MV-4-11 (cell line): Measurements from ENCODE around the gene ATP2B2.
A peak's percentile ranks its signal among the peaks of the same experiment; 100 is the strongest.

Experiments used
- DNase-seq: peaks from one replicate; lab custom pipeline; 2025; lab: John Stamatoyannopoulos, UW

The ATP2B2 gene

DNA sequence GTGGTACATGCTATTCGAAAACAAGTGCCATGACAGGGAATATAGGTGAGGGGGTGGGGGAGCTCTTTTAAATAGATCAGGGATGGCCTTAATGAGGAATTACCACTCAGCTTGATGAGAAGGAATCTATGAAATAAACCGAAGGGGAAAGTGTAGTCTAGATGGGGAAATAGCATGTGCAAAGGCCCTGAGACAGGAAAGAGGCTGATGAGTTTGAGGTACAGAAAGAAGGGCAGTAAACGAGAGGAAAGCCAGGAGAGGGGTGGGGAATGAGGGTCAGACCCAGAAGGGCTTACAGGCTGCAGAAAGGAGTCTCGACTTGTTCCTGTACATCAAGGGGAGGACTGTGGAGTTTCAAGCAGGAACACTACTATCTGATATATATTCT is 12.2 kb downstream of the ATP2B2 start:
- no peak for DNase-seq

DNA sequence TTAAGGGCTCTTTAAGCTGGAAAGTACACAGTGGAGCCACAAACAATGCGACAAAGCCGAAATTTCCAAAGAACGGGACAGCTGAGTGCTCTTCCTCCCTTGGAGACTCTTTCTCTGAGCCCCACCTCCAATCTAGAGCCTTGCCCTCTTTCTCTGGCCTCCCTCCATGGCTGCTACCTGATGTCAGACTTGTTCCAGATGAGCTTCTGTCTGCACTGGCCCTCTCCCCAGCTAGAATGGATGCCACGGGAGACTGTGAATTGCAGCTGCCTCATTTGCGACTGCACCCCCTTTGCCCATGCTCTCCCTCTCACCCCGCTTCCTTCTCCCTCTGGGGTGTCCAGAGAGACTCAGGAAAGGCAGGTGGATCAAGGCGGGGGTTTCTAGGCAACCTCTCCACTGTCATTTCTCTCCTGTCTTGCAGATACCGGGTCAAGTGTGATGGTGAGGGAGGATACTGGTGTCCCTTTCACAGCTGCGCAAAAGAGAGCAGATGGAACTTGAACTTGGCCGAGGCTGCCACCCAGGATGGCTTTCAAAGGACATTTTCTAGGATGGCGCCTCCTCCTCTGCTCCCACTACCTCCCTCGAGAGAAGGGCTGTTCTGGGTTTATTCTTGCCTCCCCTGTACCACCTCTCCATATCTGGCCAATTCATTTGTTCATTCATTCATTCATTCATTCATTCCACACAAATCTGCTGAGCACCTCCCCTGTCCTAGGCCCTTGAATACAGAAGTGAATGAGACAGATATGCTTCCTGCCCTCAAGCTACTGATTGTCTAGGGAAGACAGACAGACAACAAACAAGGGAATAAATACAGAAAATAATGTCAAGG is 12.8 kb downstream of the ATP2B2 start:
- DNase-seq = no peak

DNA sequence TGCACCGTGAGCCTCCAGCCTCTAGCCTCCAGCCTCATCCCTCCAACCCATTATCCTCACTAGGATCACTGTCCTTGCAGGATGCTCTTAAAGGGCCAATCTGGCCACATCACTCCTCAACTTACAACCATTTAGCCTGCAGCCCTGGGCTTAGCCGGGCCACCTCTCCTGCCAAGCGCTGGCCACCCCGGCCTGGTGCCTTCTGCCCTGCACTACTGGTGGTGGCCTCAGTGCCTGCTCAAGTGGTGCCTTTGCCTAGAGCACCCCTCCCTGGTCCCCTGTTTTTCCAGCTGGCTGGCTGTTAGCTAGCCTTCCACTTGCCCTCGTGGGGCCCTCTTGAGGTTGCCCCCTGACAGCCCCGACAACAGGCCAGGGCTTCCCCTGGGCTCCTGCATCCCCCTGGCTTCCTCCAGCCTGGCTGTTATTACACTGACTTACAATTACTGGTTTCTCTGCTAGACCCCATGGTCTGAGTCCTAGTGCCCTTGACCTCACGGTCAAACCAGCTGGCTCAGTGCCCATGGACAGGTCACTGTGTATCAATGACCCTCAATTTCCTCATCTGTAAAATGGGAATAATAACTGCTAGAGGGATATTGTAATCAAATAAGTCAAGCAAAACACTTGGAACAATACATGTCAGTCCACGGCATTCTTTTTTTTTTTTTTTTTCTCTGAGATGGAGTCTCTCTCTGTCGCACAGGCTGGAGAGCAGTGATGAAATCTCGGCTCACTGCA is 15.5 kb downstream of the ATP2B2 start:
- no peak for DNase-seq

DNA sequence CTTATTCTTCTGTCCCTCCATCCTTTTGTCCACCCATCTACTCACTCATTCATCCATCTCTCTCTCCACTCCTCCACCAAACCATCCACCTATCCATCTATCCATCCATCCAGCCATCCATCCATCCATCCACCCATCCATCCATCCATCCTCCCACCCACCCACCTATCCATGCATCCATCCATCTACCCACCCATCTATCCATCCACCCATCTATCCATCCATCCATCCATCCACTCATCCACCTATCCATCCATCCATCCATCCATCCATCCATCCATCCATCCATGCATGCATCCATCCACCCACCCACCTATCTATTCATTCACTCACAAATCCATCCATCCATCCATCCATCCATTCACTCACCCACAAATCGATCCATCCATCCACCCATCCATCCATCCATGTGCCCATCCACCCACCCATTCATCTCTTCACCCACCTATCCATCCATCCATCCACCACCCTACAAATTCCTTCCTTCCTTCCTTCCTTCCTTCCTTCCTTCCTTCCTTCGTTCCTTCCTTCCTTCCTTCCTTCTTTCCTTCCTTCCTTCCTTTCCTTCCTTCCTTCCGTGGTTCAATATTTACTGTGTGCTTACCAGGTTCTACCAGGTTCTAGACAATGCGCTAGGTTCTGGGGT is 17.3 kb downstream of the ATP2B2 start:
- DNase-seq = no peak

DNA sequence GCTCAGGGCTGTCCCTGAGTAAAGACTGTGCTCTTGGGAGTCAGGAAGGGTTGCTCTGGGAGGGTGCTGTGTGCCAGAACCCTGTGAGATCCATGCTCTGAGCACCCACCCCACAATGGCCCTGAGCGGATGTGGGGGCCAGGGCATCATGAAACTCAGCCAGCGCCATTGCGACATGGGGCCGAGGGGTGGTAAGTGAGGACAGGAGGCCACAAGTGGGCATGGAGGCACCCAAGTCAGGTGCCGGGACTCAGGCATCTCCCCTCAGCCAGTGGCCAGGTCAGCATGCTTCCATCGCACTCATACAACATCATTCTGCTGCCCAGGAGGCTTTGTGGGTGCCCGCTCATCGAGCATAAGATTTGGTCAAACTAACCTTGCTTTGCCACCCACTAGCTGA is 19.6 kb downstream of the ATP2B2 start:
- no peak for DNase-seq

DNA sequence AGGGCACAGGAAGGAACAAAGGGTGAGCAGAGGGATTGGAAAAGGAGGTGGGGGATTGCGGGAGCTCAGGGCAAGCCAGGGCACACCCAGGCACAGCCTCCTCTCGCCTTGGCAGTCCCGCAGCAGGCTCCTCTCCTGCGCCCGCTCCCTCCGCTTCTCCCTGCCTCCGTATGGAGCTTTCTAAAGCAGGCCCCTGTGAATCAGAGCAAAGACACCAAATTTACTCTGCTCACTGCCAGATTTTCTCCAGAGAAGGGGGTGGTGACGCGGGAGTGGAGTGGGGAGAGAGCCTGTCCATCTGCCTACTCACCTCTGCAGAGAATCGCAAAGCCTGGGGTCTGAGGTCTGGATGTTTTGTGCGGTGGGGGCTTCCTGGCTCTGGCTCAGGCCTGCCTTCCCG is 20.0 kb downstream of the ATP2B2 start:
- no peak for DNase-seq

DNA sequence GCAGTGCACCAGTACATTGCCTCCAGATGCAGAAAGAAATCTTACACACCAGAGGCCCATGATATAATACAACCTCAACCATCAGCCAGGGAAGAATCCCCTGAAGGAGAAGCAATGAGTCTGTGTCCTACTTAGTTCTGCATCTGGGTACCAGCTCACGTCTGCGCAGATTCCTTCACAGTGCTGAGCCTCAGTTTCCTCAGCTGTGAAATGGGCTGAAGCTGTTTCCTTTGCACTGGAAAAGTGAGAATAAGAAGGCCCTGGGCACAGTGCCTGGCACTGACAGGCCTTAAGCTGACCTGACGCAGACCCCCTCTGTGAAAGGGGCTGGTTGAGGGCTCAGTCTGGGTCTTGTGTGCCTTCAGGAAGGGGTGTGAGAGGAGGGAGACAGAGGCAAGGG is 20.7 kb downstream of the ATP2B2 start:
- DNase-seq = no peak

DNA sequence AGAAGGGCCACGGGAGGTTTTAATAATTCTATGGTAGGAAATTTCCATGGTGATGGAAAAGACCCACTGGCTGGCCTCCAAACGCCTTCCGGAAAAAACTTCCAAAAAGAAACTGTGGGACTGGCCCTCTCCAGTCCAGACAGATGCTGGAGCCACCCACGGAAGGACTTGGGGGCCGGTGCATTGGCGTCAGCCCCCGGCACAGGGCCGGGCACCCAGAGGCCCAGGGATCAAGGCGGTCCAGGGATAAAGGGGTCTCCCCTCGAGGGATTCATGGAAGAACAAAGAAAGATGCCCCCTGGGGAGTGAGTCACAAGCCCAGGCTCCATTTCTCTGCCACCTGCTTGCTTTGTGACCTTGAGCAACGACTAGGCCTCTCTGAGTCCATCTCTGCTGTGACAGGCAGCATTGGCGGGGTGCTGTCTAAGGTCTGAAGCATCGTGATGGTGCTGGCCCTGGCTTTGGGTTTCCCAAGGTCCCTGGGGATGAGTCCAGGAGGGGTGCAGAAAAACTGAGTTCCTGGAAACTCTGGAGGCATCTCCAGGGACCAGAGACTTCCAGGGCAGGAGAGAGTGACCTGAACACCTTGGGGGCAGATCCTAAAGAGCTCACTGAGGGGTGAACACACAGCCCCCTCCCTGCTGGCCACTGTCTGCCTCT is 21.6 kb downstream of the ATP2B2 start:
- no peak for DNase-seq

DNA sequence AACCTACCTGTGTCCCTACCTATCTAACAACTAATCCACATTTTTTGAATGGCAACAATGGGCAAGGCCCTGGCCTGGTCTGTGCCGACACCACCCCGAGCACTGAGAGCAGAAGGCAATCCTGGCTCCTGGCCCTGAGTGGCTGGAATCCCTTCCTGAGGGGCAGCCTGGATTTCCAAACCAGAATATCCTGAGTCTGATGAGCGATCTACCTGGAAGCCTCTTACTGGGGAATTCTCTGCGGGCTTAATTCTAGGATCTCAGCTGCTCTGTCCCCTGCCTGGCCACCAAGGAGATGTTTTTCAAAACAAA is 22.1 kb downstream of the ATP2B2 start:
- no peak for DNase-seq

DNA sequence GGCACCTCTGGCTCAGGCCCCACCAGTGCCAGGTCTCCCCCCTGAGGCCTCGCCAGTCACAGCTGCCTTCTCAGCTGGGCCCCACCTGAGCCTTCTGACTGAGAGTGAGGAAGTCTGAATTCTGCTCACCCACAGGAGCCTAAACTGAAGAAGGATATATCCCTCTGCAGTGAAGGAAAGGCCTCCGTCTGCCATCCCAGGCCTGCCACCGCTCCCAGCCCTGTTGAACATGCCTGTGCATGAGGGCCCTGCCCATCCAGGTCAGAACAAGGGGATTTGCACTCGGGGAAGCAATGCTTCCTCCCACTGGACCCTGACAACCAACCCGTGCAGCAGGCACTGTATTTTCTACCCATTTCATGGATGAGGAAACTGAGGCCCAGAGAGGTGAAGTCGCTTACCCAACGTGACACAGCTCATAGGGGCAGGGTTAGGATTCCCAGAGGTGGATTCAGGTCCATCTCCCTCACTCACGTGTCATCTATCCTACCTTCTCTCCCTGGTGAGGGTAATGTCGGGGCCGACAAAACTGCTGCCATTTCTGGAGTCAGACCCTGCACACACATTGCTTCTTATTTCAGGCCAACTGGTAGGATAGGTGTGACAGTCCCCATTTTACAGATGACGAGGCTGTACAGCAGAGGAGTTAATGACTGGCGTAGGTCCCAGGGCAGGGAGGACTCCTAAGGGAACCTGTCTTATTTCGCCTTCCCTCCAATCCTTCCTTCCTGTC is 22.6 kb downstream of the ATP2B2 start:
- no peak for DNase-seq

DNA sequence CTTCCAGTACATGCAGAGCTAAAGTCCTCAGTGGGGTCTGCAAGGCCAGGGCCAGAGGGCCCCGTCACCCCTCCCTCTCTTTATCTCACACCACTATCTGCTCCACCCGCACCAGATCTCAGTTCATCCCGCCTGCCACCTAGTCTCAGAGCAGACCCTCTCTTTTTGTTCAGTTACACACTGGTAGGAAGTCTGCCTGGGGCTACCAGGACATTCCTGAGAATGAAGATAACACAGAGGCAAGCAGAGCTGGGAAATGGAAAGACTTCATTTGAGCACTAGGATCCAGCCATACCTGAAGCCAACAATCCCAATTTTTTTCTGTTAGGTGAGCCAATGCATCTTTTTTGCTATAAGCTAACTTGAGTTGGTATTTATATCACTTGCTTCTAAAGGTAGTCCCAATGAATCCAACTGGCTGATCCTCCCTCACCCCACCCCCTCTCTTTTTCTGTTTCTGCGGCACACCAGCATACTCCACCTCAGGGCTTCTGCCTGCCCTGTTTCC is 24.5 kb downstream of the ATP2B2 start:
- DNase-seq = no peak

DNA sequence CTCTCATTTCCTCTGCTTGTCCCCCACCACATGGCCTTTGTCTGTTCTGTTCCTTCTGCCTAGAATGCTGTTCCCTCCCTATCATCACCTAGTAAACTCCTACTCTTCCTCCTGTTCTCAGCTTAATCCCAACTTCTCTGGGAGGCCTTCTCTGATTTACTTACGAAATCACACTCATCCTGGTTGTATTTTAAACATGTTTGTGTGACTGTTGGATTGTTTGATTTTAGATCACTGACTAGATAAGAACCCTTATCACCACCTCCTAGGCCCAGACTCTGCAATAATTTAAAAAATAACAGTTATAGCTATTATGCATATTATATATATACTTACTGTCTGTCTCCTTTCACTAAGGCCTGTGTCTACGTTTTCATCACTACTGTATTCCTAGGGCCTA is 26.1 kb downstream of the ATP2B2 start:
- no peak for DNase-seq

DNA sequence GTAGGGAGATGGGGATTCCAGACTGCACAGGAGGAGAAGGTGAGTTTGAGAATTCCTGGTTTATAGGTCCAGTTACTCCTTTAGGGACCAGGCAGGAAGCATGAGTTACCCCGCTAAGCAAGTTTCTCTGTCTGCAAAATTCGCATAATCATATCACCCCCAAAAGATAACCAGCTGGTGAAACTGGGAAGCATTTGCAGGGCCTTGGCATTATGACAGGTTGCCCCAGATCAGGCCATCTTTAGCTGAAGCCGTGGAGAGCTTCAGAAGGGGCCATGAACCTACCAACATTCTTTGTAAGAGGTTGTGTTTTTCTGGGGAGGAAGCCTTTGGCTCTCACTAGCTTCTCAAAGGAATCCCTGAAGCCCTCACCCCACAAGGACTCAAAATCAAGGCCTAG is 29.4 kb downstream of the ATP2B2 start:
- DNase-seq = no peak

DNA sequence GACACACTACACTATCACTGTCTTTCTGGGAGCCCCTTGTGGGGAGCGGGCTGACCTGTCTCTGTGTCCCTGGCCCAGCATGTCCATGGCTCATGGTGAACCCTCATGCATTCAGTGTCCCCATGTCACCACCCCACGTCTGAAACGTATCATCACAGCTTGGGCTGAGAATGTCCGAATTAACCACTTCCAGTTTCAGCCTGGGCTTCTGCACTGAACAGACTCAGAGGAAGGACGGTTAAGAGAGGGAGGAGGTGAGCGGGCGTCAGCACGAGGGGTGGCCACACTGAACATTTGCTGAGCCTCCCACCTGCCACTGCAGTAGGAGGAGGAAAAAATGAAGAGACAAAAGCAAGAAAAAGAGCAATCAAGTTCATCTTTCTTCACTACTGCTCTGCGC is 30.5 kb downstream of the ATP2B2 start:
- DNase-seq = peak; percentile 89

DNA sequence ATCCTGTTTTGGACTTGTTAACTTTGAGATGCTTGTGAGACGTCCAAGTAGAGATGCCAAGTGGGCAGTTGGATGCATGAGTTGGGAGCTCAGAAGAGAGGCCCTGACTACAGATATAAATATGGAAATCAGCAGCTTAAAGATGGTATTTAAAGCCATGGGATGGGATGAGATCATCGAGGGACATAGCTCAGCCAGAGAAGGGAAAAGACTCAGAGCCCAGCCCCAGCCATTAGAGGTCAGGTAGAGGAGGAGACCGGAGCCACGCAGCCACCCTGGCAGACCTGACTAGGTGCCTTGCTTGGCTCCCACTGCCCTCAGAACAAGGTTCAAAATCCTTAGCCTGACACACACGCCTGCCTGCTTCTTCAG is 31.1 kb downstream of the ATP2B2 start:
- no peak for DNase-seq

DNA sequence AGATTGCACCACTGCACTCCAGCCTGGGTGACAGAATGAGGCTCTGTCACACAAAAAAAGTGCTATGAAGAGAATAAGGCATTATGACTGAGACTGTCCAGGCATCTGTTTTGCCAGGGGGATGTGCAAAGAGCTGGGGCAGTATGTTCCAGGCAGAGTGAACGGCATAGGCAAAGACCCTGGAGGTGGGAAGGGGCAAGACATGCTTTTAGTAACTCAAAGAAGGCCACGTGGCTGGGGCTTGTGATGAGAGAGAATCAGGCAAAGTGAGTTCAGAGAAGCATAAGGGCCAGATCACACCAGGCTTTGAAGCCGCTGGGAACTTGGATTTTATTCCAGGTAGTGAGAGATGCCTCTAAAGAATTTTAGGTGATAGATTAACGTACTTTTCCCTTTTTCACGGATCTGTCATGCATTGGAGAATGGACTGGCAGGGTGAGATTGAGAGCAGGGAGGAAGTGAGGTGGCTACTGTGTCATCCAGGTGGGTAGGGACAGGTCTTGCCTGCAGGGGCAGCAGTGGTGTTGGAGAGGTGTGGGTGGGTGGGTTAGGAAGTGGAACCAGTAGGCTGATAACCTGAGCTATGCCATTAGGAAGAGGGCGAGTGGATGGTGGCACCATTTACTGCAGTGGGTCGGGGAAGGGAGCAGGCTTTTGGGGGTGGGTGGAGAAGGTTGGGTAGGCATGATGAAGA is 31.7 kb downstream of the ATP2B2 start:
- no peak for DNase-seq

DNA sequence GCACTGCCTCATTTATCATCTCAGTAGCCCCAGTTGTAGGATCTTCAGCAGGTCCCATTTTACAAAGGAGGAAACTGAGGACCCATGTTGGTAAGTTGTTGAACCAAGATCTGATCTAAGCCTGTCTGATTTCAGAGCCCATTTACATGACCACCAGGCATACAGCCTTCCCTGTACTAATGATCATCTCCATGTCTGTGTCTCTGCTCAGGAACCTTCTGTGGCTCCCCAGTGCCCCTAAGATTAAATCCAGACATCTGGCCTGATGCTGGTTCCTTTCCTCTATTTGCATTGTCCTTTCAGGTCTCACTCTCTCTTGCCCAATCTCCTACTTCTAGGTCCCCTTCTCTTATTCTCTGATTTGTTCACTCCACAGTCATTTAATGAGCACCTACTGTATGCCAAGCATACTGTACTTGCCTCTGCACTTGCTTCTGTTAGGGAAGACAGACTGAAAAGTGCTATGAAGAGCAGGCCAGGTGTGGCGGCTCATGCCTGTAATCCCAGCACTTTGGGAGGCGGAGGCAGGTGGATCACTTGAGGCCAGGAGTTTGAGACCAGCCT is 32.4 kb downstream of the ATP2B2 start:
- no peak for DNase-seq

DNA sequence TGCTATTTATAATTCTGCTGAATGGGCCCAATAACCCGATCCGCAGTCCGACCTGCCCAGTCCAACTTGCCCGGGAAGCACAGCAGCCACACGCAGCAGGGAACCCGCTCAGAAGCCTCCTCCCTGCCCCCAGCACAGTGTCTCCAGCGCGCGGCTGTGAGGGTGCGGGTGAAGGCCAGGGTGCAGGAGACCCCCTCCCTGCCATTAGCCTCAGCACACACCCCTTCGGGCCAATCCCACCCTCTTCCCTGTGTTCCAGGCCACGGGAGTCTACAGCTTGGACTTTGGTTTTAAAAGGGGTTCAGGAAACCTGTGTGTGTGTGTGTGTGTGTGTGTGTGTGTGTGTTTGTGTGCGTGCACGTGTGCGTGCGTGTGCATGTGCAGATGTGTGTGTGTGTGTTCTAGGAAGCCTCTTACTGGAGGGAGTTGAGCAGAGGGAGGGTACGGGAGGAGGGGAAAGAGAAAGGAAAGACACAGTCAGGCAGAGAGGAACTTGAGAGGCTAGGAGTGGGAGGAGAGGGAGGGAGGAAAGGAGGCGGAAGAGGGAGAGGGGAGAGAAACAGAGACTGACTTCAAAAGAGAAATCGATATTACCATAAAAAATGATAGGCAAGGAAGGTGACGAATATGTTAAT is 34.2 kb downstream of the ATP2B2 start:
- DNase-seq = peak; percentile 18

DNA sequence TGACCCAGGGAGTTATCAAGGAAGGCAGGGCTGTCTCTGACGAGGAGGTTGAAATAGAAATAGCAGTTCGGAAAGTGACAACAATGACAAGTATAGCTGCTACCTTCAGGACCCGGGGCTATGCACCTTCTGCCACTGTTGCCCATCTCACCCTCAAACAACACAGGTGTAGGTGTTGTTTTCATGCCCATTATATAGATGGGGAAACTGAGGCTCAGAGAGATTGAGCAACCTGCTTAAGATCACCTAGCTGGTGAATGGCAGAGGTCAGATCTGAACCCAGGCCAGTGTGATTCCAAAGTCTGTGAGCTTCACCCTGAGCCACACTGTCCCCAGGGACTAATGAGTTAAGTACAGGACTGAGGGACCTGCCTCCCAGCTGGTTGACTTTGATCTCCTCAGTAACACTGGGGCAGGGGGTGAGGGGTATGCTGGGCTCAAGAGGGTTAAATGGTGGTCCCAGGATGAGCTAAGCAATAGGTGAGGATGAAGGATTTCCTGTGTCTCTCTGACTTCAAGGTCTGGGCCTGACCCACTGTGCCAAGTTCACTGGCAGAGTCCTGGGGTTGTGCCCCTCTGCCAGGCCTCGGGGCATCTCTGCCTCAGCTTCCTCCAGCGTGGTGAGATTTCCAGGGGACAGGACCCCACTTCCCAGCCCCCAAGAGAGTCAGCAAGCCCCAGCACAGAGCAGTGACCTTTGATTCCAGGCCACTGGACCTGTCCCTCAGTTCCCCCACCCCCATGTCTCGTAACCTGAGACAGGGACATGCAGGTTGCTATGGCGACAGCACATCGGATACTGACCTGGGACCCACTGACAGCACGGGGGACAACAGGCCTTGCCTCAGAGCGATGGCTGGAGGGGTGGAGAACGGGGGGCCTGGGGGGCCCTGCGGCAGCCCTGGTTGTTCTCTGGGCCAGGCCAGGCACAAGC is 35.0 kb downstream of the ATP2B2 start:
- no peak for DNase-seq
